Measurements from ENCODE around the gene ENDOU. TPM values are rescaled to one million over a fixed set of nuclear protein-coding genes. Genes with fewer than 3 reads are reported as not detected.

ENDOU gene
- total RNA-seq, 1 experiment from 2014 or later: not detected

DNA sequence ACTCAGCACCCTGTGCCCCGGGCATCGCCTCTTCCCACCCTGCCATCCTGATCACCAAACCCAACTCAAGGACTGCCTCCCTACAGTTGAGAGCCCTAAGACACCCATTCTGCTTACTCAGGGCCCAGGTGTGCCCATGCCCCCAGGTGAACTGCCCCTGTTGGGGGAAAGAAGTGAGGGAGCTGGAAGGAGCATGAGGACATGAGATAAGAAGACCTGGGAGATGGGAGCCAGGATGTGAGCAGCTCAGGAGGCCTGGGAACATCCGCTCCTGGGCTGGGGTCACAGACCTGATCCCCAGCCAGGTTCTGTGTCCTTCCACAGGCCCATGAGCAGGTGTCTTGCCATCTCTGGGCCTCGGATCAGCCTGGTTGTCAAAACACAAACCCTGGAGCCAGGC, 26.8 kb upstream of the ENDOU start:
- Mint-ChIP-seq H3K27me3 (ENCODE audit: insufficient read depth, unreplicated experiment) (no peaks in the 10 kb centered on the region), H3K4me3 (ENCODE audit: unreplicated experiment) (no peak overlapping the region), H3K27ac (ENCODE audit: low read depth, unreplicated experiment) (peak overlapping the region; percentile 89), H3K36me3 (ENCODE audit: insufficient read depth, unreplicated experiment) (peaks cover 6% of the 10 kb centered on the region), H3K4me1 (ENCODE audit: insufficient read depth, unreplicated experiment) (peaks cover 32% of the 10 kb centered on the region), H3K9me3 (ENCODE audit: unreplicated experiment) (no peaks in the 10 kb centered on the region)
- POLR2A ChIA-PET: interaction anchor here (1.1 to 4.6 kb wide), 5 partner anchors 11 to 69 kb away, joined by 3 to 19 read pairs (median 12); partner anchors contain the start of gene SLC48A1
- TF ChIP-seq, protein P1, sequence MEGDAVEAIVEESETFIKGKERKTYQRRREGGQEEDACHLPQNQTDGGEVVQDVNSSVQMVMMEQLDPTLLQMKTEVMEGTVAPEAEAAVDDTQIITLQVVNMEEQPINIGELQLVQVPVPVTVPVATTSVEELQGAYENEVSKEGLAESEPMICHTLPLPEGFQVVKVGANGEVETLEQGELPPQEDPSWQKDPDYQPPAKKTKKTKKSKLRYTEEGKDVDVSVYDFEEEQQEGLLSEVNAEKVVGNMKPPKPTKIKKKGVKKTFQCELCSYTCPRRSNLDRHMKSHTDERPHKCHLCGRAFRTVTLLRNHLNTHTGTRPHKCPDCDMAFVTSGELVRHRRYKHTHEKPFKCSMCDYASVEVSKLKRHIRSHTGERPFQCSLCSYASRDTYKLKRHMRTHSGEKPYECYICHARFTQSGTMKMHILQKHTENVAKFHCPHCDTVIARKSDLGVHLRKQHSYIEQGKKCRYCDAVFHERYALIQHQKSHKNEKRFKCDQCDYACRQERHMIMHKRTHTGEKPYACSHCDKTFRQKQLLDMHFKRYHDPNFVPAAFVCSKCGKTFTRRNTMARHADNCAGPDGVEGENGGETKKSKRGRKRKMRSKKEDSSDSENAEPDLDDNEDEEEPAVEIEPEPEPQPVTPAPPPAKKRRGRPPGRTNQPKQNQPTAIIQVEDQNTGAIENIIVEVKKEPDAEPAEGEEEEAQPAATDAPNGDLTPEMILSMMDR (IDR thresholded peaks at IDR 0.05; ENCODE audit: unreplicated experiment): no peak
- CTCF ChIA-PET: interaction anchor here (0.6 to 14.4 kb wide), 8 partner anchors 10 to 345 kb away, joined by 3 to 262 read pairs (median 4); partner anchors contain the start of gene SLC48A1
- intact Hi-C loops (cut with micrococcal nuclease): no loop called here
- no peak for DNase-seq (ENCODE audit: unreplicated experiment)
- BruUV-seq (replicated peaks): no TSS peak

DNA sequence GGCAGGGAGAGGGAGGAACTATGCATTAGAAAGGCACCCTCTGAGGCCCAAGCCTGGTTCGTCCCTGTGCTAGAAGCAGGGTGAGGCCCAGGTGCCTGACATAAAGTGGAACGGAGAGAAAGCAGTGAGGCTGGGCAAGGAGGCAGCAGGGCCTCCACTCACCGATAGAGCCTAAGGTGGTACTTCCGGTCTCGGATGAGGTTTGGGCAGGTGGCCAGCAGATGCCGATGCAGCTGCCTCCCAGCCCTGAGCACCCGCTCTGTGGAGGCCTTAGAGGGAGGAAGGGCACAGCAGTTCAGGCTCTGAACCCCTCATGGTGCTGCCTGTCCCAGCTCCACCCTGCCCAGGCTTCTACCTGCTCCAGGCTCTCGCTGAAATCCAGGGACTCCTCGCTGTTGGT, 26.3 kb upstream of the ENDOU start:
- TF ChIP-seq, protein P1 (IDR thresholded peaks at IDR 0.05; ENCODE audit: unreplicated experiment): no peak
- no peaks in the 10 kb centered on the region for H3K27me3 Mint-ChIP-seq (ENCODE audit: insufficient read depth, unreplicated experiment)
- H3K9me3 Mint-ChIP-seq (ENCODE audit: unreplicated experiment): no peaks in the 10 kb centered on the region
- no TSS peak for BruUV-seq (replicated peaks)
- ChIA-PET POLR2A (interaction anchor here (0.6 to 4.6 kb wide), 4 partner anchors 9 to 1514 kb away, joined by 3 to 19 read pairs (median 8); partner anchors contain the start of gene SLC48A1), CTCF (interaction anchor here (0.6 to 14.4 kb wide), 9 partner anchors 9 to 346 kb away, joined by 3 to 262 read pairs (median 4); partner anchors contain the start of gene SLC48A1)
- DNase-seq (ENCODE audit: unreplicated experiment): no peak
- H3K27ac Mint-ChIP-seq (ENCODE audit: low read depth, unreplicated experiment): peak overlapping the region; percentile 89
- peaks cover 32% of the 10 kb centered on the region for H3K4me1 Mint-ChIP-seq (ENCODE audit: insufficient read depth, unreplicated experiment)
- H3K36me3 Mint-ChIP-seq (ENCODE audit: insufficient read depth, unreplicated experiment): peaks cover 6% of the 10 kb centered on the region
- intact Hi-C loops (cut with micrococcal nuclease): no loop called here
- no peak overlapping the region for H3K4me3 Mint-ChIP-seq (ENCODE audit: unreplicated experiment)

DNA sequence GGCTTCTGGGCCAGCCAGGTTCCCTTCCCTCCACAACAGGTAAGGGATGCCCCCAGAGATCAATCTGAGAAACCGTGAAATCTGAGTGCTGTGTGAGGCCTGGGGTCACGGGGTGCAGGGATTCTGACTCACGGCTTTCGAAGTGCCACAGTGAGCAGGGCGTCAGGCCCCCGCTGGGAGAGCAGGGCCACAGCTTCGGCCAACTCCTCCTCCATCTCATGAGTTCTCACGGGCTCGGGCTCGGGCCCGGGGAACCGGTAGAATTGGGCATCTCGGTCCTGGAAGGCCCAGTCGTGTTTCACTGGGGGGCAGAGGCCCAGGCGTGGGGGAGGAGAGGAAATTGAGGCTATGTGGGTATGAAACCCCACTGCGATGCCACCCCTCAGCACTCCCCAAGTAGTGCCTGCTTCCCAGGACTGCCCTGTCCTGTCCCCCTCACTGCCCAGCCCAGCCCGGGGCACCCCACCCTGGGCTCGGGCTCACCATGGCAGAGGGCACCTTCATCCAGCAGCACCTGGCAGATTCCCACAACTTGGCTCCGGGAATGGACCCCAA, 25.7 kb upstream of the ENDOU start:
- TF ChIP-seq, protein P1 (IDR thresholded peaks at IDR 0.05; ENCODE audit: unreplicated experiment): no peak
- intact Hi-C loops (cut with micrococcal nuclease): no loop called here
- BruUV-seq (replicated peaks): no TSS peak
- H3K36me3 Mint-ChIP-seq (ENCODE audit: insufficient read depth, unreplicated experiment): peaks cover 6% of the 10 kb centered on the region
- ChIA-PET POLR2A (interaction anchor here (0.6 to 4.6 kb wide), 4 partner anchors 8 to 1513 kb away, joined by 3 to 19 read pairs (median 8); partner anchors contain the start of gene SLC48A1), CTCF (interaction anchor here (1.1 to 14.4 kb wide), 6 partner anchors 9 to 29 kb away, joined by 3 to 262 read pairs (median 6); partner anchors contain the start of gene SLC48A1)
- no peaks in the 10 kb centered on the region for H3K27me3 Mint-ChIP-seq (ENCODE audit: insufficient read depth, unreplicated experiment)
- peaks cover 30% of the 10 kb centered on the region for H3K4me1 Mint-ChIP-seq (ENCODE audit: insufficient read depth, unreplicated experiment)
- H3K9me3 Mint-ChIP-seq (ENCODE audit: unreplicated experiment): no peaks in the 10 kb centered on the region
- no peak for DNase-seq (ENCODE audit: unreplicated experiment)
- H3K27ac Mint-ChIP-seq (ENCODE audit: low read depth, unreplicated experiment): no peak overlapping the region
- H3K4me3 Mint-ChIP-seq (ENCODE audit: unreplicated experiment): no peak overlapping the region

DNA sequence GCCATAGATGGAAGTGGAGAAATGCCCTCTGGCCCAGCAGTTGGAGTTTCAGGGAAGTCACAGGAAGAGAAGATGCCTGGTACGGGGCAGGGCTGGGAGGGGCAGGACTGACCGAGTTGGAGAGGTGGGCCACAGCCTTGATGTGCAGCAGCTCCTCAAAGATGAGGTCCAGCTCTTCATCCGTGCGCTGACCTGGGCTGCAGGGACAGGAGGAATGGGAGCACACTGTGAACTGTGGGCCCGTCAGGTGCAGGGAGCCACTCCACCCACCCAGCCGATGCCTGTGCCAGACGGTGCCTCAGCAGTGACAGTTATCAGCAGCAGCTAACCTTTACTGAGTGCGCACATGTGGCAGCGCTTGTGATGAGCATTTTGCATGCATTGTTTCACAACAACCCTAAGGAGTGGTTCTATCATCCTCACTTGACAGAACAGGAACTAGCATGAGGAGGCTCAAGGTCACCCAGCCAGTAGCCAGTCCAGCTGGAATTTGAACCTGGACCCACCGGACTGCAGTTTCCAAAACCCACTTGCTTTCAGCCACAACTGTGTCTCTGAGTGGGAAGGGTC, 25.0 kb upstream of the ENDOU start:
- no peak for DNase-seq (ENCODE audit: unreplicated experiment)
- BruUV-seq (replicated peaks): no TSS peak
- H3K27ac Mint-ChIP-seq (ENCODE audit: low read depth, unreplicated experiment): no peak overlapping the region
- ChIA-PET POLR2A (interaction anchor here (0.7 to 4.6 kb wide), 2 partner anchors 9 to 22 kb away, joined by 3 to 19 read pairs; partner anchors contain the start of gene SLC48A1), CTCF (interaction anchor here (1.2 to 14.4 kb wide), 2 partner anchors 8 to 30 kb away, joined by 6 to 262 read pairs; no protein-coding TSS in a partner anchor)
- TF ChIP-seq, protein P1 (IDR thresholded peaks at IDR 0.05; ENCODE audit: unreplicated experiment): no peak
- peaks cover 6% of the 10 kb centered on the region for H3K36me3 Mint-ChIP-seq (ENCODE audit: insufficient read depth, unreplicated experiment)
- H3K4me3 Mint-ChIP-seq (ENCODE audit: unreplicated experiment): no peak overlapping the region
- no peaks in the 10 kb centered on the region for H3K9me3 Mint-ChIP-seq (ENCODE audit: unreplicated experiment)
- intact Hi-C loops (cut with micrococcal nuclease): no loop called here
- H3K4me1 Mint-ChIP-seq (ENCODE audit: insufficient read depth, unreplicated experiment): peaks cover 23% of the 10 kb centered on the region
- H3K27me3 Mint-ChIP-seq (ENCODE audit: insufficient read depth, unreplicated experiment): peaks cover 6% of the 10 kb centered on the region
